Left lung (tissue), 10 donors: ENCODE data around the gene SPPL2B. TPM values are rescaled to one million over a fixed set of nuclear protein-coding genes. Genes with fewer than 3 reads are reported as not detected.

ENCODE experiments used
- ATAC-seq: fragments of 200-7000 bp; cut with Tn5 transposase; one replicate; pipeline ENCODE4 v1.9.1; 2020; ENCODE audit warnings: moderate library complexity
- DNase-seq, 4 donors: peaks; one replicate each; pipeline ENCODE4 v3.0.0-alpha.2; 2013 to 2020
- H3K27ac ChIP-seq, 2 donors: fragments of 200-600 bp; sonication (generic) in 1 of 2; one replicate each; pipeline versions ENCODE4 v1.5.0 to v1.8.0; 2020 to 2021
- H3K27me3 ChIP-seq, 2 donors: fragments of 200-600 bp; sonication (generic) in 1 of 2; one replicate each; pipeline versions ENCODE4 v1.5.0 to v1.8.0; 2020 to 2021
- H3K36me3 ChIP-seq, 2 donors: fragments of 200-600 bp; sonication (generic) in 1 of 2; one replicate each; pipeline versions ENCODE4 v1.5.0 to v1.8.0; 2020 to 2021
- H3K4me1 ChIP-seq, 2 donors: fragments of 200-600 bp; one replicate each; pipeline ENCODE4 v1.8.0; 2021
- H3K4me3 ChIP-seq, 2 donors: fragments of 200-600 bp; sonication (generic) in 1 of 2; one replicate each; pipeline versions ENCODE4 v1.5.0 to v1.8.0; 2020 to 2021; ENCODE audit warnings: mild to moderate bottlenecking in 1 of 2
- H3K9me3 ChIP-seq, 2 donors: fragments of 200-600 bp; sonication (generic) in 1 of 2; one replicate each; pipeline versions ENCODE4 v1.5.0 to v1.8.0; 2020 to 2021
- intact Hi-C, 2 donors: fragments of 100-400 bp; cut with DNase I; formaldehyde crosslinking; loops; one replicate each; pipeline versions ENCODE4 v1.11.2 to v1.14.2; 2022
- polyA plus RNA-seq, 6 donors: library from polyadenylated mRNA; unstranded; fragments of 120-200 nt; gene quantifications; one replicate each; pipeline ENCODE4 v1.2.1, GENCODE V29; 2013; ENCODE audit not compliant: insufficient read length in 6 of 6
- total RNA-seq, 2 donors: library from RNA; stranded (reverse); fragmentation: NEBNext Ultra II Directional; extraction: Animal tissue kit (Norgen Biotek cat#: 25700); gene quantifications; one replicate each; pipeline ENCODE4 v1.2.1, GENCODE V29; 2021
- TF ChIP-seq, protein P1 (sequence below), 2 donors: fragments of 200-600 bp; sonication (generic) in 1 of 2; IDR thresholded peaks; one replicate each; pipeline versions ENCODE4 v1.5.0 to v1.8.0; 2021; ENCODE audit warnings: antibody characterized with exemption in 2 of 2
- donor health status: DM: no; HTN: yes; CAD: no.
- donor health status: DM: no; HTN: no; CAD: no.

Gene SPPL2B
- total and polyA plus RNA-seq, 8 donors, result 47.5 to 106 (median 69.7) TPM

DNA sequence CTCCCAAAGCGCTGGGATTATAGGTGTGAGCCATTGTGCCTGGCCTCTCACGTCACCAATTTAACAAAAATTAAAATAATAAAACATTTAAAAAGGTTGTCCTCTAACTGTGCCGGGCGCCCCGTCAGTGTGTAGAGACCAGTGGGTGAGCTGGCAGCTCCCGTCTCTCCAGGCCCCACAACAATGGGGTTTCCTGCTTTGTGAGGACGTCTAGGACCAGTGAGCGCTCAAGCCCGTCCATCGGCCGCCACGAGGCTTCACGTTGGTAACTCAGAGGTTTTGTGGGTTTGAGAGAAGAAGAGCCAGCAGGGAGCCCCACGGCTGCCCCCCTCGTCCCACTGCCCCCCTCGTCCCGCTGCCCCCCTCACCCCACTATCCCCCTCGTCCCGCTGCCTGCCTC, 4.8 kb upstream of the SPPL2B start:
- DNase-seq, result no peak
- intact Hi-C loops, result no loop called here

DNA sequence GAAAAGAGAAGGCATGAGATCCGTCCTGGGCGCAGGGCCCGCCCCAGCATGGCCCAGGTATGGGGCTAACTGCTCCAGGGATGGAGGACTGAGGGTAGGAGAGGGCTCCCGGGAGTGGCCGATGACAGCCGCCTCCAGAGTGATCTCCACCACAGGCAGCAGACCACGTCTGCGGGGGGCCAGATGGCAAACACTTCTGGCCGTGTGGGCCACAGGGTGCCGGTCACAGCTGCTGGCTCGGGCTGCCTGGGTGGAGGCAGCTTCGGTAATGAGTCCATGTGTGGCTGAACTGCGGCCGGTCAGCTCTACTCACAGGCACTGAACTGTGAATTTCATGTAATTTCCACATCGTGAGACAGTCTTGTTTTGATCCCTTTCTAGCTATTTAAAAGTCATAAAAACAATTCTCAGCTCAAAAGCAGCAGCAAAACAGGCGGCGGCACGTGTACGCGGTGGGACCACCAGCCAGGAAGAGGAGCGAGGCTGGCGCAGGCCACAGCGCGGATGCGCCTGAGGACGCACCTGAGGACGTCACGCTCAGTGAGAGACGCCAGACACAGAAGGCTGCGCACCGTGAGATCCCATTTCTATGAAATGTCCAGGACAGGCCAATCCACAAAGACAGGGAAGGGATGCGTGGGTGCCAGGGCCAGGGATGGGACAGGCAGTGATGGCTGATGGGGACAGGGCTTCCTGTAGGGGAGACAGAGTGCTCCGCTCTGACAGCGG, 4.1 kb upstream of the SPPL2B start:
- no peaks in the 10 kb centered on the region for H3K27me3 ChIP-seq
- TF ChIP-seq, protein P1, sequence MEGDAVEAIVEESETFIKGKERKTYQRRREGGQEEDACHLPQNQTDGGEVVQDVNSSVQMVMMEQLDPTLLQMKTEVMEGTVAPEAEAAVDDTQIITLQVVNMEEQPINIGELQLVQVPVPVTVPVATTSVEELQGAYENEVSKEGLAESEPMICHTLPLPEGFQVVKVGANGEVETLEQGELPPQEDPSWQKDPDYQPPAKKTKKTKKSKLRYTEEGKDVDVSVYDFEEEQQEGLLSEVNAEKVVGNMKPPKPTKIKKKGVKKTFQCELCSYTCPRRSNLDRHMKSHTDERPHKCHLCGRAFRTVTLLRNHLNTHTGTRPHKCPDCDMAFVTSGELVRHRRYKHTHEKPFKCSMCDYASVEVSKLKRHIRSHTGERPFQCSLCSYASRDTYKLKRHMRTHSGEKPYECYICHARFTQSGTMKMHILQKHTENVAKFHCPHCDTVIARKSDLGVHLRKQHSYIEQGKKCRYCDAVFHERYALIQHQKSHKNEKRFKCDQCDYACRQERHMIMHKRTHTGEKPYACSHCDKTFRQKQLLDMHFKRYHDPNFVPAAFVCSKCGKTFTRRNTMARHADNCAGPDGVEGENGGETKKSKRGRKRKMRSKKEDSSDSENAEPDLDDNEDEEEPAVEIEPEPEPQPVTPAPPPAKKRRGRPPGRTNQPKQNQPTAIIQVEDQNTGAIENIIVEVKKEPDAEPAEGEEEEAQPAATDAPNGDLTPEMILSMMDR (IDR thresholded peaks at IDR 0.05), result no peak
- H3K4me1 ChIP-seq, result peaks cover 8 to 33% of the 10 kb centered on the region in 2 donors
- ATAC-seq (no peak), DNase-seq (peak in 1 of 4 donors; percentile 72)
- intact Hi-C loops, result no loop called here
- H3K36me3 ChIP-seq, result peaks cover 0 to 49% of the 10 kb centered on the region in 2 donors
- no peak overlapping the region for H3K27ac ChIP-seq
- no peaks in the 10 kb centered on the region for H3K9me3 ChIP-seq
- H3K4me3 ChIP-seq, result no peak overlapping the region

More for the DNA sequence above, 4.8 kb upstream of the SPPL2B start:
- peaks cover 0 to 49% of the 10 kb centered on the region in 2 donors for H3K36me3 ChIP-seq
- TF ChIP-seq, protein P1 (IDR thresholded peaks at IDR 0.05), result no peak
- H3K27ac ChIP-seq, result no peak overlapping the region
- no peak for ATAC-seq
- no peak overlapping the region for H3K4me3 ChIP-seq
- no peaks in the 10 kb centered on the region for H3K9me3 ChIP-seq
- H3K4me1 ChIP-seq, result peaks cover 8 to 26% of the 10 kb centered on the region in 2 donors
- no peaks in the 10 kb centered on the region for H3K27me3 ChIP-seq

GRCh38 chr19:2325281-2326046, 3.0 kb upstream of the SPPL2B start:
- Histone ChIP-seq H3K27me3 (no peaks in the 10 kb centered on the region), H3K4me3 (no peak overlapping the region), H3K36me3 (peaks cover 0 to 49% of the 10 kb centered on the region in 2 donors), H3K27ac (no peak overlapping the region), H3K9me3 (no peaks in the 10 kb centered on the region), H3K4me1 (peaks cover 12 to 44% of the 10 kb centered on the region in 2 donors)
- intact Hi-C loops, result no loop called here
- TF ChIP-seq, protein P1 (IDR thresholded peaks at IDR 0.05), result no peak
- ATAC-seq, result no peak
- peak in 1 of 4 donors; percentile 71 for DNase-seq

DNA sequence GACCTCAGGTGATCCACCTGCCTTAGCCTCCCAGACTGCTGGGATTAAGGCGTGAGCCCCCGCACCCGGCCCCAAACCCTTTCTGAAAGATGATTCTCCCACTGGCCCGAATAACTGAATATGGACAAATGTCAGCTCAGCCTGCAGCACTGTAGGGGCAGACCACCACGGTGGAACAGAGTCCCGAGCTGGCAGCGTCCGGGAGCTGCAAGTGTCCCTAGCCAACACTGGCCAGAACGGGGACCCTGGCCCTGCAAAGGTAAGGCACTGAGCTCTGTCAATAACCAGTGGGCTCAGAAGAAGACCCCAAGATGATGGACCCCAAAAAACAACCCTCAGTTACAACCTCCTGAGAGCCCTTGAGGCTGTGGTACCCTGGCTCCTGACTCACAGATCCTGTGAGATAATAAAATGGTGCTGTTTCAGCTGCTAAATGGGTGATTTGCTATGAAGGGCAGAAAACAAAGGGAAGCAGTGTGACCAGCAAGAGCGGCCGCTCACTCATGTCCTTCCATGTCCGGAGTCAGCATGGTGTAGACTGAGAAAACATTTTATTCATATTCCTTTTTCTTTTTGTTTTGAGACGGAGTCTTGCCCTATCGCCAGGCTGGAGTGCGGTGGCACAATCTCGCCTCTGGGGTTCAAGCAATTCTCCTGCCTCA, 1.7 kb upstream of the SPPL2B start:
- TF ChIP-seq, protein P1 (IDR thresholded peaks at IDR 0.05), result no peak
- no peak overlapping the region for H3K27ac ChIP-seq
- peaks cover 0 to 41% of the 10 kb centered on the region in 2 donors for H3K36me3 ChIP-seq
- intact Hi-C loops, result no loop called here
- DNase-seq (no peak), ATAC-seq (no peak)
- H3K4me3 ChIP-seq, result peak overlapping the region in 1 of 2 donors; percentile 82
- H3K9me3 ChIP-seq, result no peaks in the 10 kb centered on the region
- peaks cover 12 to 57% of the 10 kb centered on the region in 2 donors for H3K4me1 ChIP-seq
- H3K27me3 ChIP-seq, result no peaks in the 10 kb centered on the region
